GM23338 (cell line): ENCODE results near the gene ZNF518B. TPM values are rescaled to one million over a fixed set of nuclear protein-coding genes. Genes with fewer than 3 reads are reported as not detected.

Source experiments
- ATAC-seq: fragments of 200-7000 bp; cut with Tn5 transposase; 3 replicates; pipeline ENCODE4 v1.9.1; 2020
- DNase-seq: peaks from one replicate; pipeline ENCODE4 v3.0.0-alpha.2; 2015; ENCODE audit warnings: low spot score
- H2AFZ ChIP-seq: fragments of 200-600 bp; sonication (generic); 2 replicates; pipeline ENCODE4 v1.8.0; 2016; ENCODE audit warnings: antibody characterized with exemption, mild to moderate bottlenecking, moderate library complexity
- H3F3A ChIP-seq: fragments of 200-600 bp; sonication (generic); replicated peaks from 2 replicates; pipeline ENCODE4 v1.8.0; 2017; ENCODE audit warnings: antibody characterized with exemption, mixed run types, low read depth
- H3K27ac ChIP-seq: fragments of 200-600 bp; sonication (generic); 2 replicates; pipeline ENCODE4 v1.6.1; 2016; ENCODE audit warnings: low read depth
- H3K27me3 ChIP-seq: fragments of 200-600 bp; sonication (generic); 2 replicates; pipeline ENCODE4 v1.8.0; 2016; ENCODE audit warnings: mild to moderate bottlenecking, mixed run types, moderate library complexity; ENCODE audit not compliant: insufficient read depth
- H3K36me3 ChIP-seq: fragments of 200-600 bp; sonication (generic); 2 replicates; pipeline ENCODE4 v1.8.0; 2016; ENCODE audit warnings: mild to moderate bottlenecking; ENCODE audit not compliant: insufficient read depth
- H3K4me1 ChIP-seq: fragments of 200-600 bp; sonication (generic); 2 replicates; pipeline ENCODE4 v1.8.0; 2016; ENCODE audit warnings: mild to moderate bottlenecking, moderate library complexity; ENCODE audit not compliant: insufficient read depth
- H3K4me2 ChIP-seq: fragments of 200-600 bp; sonication (generic); 2 replicates; pipeline ENCODE4 v1.7.1; 2017; ENCODE audit warnings: mixed run types
- H3K4me3 ChIP-seq: fragments of 200-600 bp; sonication (generic); 2 replicates; pipeline ENCODE4 v1.6.1; 2016; ENCODE audit warnings: mixed run types
- H3K79me2 ChIP-seq: fragments of 200-600 bp; sonication (generic); replicated peaks from 2 replicates; pipeline ENCODE4 v1.8.0; 2017; ENCODE audit warnings: mild to moderate bottlenecking; ENCODE audit not compliant: insufficient read depth
- H3K9me2 ChIP-seq: fragments of 200-600 bp; sonication (generic); 2 replicates; pipeline ENCODE4 v1.8.0; 2017; ENCODE audit not compliant: insufficient read depth
- H4K20me1 ChIP-seq: fragments of 200-600 bp; sonication (generic); replicated peaks from 2 replicates; pipeline ENCODE4 v1.8.0; 2017; ENCODE audit warnings: mild to moderate bottlenecking; ENCODE audit not compliant: insufficient read depth
- H3K27ac Mint-ChIP-seq: 2 replicates; pipeline ENCODE4 v1.8.0; 2020; ENCODE audit warnings: inconsistent platforms, mild to moderate bottlenecking, moderate library complexity, mixed read lengths
- H3K27me3 Mint-ChIP-seq: 3 replicates; pipeline ENCODE4 v1.8.0; 2022; ENCODE audit warnings: low read depth, mild to moderate bottlenecking, moderate library complexity, mixed read lengths, inconsistent platforms; ENCODE audit not compliant: insufficient read depth, poor library complexity
- H3K36me3 Mint-ChIP-seq: 3 replicates; pipeline ENCODE4 v1.8.0; 2021; ENCODE audit warnings: low read depth, mild to moderate bottlenecking, inconsistent platforms, moderate library complexity, mixed read lengths
- H3K4me1 Mint-ChIP-seq: 3 replicates; pipeline ENCODE4 v1.8.0; 2020; ENCODE audit warnings: mild to moderate bottlenecking, inconsistent platforms, mixed read lengths
- H3K4me3 Mint-ChIP-seq: 3 replicates; pipeline ENCODE4 v1.8.0; 2021; ENCODE audit warnings: moderate library complexity, mild to moderate bottlenecking, inconsistent platforms, mixed read lengths
- H3K9me3 Mint-ChIP-seq: 3 replicates; pipeline ENCODE4 v1.8.0; 2020; ENCODE audit warnings: moderate library complexity, mild to moderate bottlenecking, inconsistent platforms, mixed read lengths
- EZH2 ChIP-seq: fragments of 200-600 bp; sonication (generic); IDR thresholded peaks from one replicate; pipeline ENCODE4 v1.8.0; 2017; ENCODE audit warnings: antibody characterized with exemption, mild to moderate bottlenecking, low read depth; ENCODE audit not compliant: unreplicated experiment
- EZH2phosphoT487 ChIP-seq: fragments of 200-600 bp; sonication (generic); IDR thresholded peaks from one replicate; pipeline ENCODE4 v1.8.1; 2018; ENCODE audit warnings: antibody characterized with exemption; ENCODE audit not compliant: unreplicated experiment
- JUNB ChIP-seq: IDR thresholded peaks from one replicate; pipeline ENCODE4 v1.6.1; 2016; ENCODE audit warnings: antibody characterized with exemption; ENCODE audit not compliant: unreplicated experiment
- POLR2AphosphoS5 ChIP-seq: IDR thresholded peaks from 2 replicates; pipeline ENCODE4 v1.6.1; 2016; ENCODE audit warnings: antibody characterized with exemption, low read depth
- STAT1 ChIP-seq: IDR thresholded peaks from one replicate; pipeline ENCODE4 v1.6.1; 2016; ENCODE audit warnings: antibody characterized with exemption; ENCODE audit not compliant: unreplicated experiment
- ZNF114 ChIP-seq: fragments of 250-450 bp; sonication (Bioruptor Pico); IDR thresholded peaks from 2 replicates; pipeline ENCODE4 v1.5.0; 2020; ENCODE audit warnings: mild to moderate bottlenecking, moderate library complexity
- polyA plus RNA-seq: library from polyadenylated mRNA; unstranded; fragments of >200 nt; fragmentation: Nextera tagmentation; extraction: Ambion mirVana; gene quantifications from 2 replicates; pipeline ENCODE4 v1.2.1, GENCODE V29; 2016
- total RNA-seq: library from RNA; depleted of rRNA; stranded (reverse); fragments of >200 nt; shearing (Covaris generic); gene quantifications from 2 replicates; pipeline ENCODE4 v1.2.3, GENCODE V29; 2014
- TF ChIP-seq, protein P1 (sequence below): IDR thresholded peaks from one replicate; pipeline ENCODE4 v1.6.1; 2018; ENCODE audit warnings: antibody characterized with exemption; ENCODE audit not compliant: unreplicated experiment
- TF ChIP-seq, protein P2 (sequence below): fragments of 250-450 bp; sonication (Bioruptor Pico); IDR thresholded peaks from 2 replicates; pipeline ENCODE4 v1.5.0; 2020; ENCODE audit warnings: mild to moderate bottlenecking, moderate library complexity

ZNF518B gene
- total and polyA plus RNA-seq, 2 experiments from 2014 or later, result 2.9 to 10.8 TPM

DNA sequence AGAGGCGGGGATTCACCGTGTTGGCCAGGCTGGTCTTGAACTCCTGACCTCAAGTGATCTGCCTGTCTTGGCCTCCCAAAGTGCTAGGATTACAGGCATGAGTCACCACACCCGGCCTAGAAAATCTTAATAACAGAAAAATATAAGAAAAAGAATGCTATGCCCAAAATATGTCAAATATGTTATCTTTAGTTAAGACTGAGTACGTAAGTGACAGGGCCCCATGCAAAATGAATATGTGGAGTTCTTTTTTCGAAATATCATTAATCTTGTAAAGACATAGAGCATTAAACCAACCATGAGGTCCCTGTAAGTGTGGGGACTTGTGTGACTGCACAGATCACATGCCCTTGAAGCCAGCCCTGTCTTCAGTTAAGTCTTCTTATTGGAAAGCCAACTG, 8.9 kb upstream of the ZNF518B start (continued):
- TF ChIP-seq, protein P1, sequence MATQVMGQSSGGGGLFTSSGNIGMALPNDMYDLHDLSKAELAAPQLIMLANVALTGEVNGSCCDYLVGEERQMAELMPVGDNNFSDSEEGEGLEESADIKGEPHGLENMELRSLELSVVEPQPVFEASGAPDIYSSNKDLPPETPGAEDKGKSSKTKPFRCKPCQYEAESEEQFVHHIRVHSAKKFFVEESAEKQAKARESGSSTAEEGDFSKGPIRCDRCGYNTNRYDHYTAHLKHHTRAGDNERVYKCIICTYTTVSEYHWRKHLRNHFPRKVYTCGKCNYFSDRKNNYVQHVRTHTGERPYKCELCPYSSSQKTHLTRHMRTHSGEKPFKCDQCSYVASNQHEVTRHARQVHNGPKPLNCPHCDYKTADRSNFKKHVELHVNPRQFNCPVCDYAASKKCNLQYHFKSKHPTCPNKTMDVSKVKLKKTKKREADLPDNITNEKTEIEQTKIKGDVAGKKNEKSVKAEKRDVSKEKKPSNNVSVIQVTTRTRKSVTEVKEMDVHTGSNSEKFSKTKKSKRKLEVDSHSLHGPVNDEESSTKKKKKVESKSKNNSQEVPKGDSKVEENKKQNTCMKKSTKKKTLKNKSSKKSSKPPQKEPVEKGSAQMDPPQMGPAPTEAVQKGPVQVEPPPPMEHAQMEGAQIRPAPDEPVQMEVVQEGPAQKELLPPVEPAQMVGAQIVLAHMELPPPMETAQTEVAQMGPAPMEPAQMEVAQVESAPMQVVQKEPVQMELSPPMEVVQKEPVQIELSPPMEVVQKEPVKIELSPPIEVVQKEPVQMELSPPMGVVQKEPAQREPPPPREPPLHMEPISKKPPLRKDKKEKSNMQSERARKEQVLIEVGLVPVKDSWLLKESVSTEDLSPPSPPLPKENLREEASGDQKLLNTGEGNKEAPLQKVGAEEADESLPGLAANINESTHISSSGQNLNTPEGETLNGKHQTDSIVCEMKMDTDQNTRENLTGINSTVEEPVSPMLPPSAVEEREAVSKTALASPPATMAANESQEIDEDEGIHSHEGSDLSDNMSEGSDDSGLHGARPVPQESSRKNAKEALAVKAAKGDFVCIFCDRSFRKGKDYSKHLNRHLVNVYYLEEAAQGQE, result no peak
- TF ChIP-seq ZNF114, result no peak

DNA sequence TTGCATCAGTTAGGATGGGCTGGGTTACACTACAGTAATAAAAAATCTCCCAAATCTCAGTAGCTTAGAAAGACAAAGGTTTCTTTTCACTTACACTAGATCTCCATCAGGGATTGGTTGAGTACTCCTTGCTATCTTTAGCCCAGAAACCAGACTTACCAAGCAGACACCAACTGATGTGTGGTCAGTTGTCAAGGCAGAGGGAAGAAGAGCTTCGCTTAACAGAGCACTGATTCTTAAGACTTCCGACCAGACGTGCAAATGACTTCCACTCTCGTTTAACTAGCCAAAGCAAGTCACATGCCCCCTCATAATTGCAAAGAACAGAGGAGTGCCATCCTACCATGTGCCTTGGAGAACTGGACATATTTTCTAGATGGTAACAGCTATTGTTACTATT, 5.7 kb upstream of the ZNF518B start:
- Histone ChIP-seq H4K20me1 (peaks cover 16% of the 10 kb centered on the region), H3K36me3 (no peaks in the 10 kb centered on the region), H3K4me1 (peaks cover 7% of the 10 kb centered on the region), H3K4me2 (no peak overlapping the region), H3K27me3 (peaks cover 82% of the 10 kb centered on the region), H3K9me2 (no peaks in the 10 kb centered on the region), H3K79me2 (no peaks in the 10 kb centered on the region), H3K4me3 (no peak overlapping the region), H3K27ac (no peak overlapping the region), H3F3A (no peaks in the 10 kb centered on the region), H2AFZ (no peak overlapping the region)
- H3K4me3 Mint-ChIP-seq, result no peak overlapping the region
- H3K27ac Mint-ChIP-seq, result no peak overlapping the region
- H3K27me3 Mint-ChIP-seq, result peaks cover 62% of the 10 kb centered on the region
- TF ChIP-seq JUNB, result no peak
- no peak for TF ChIP-seq EZH2phosphoT487
- TF ChIP-seq STAT1, result no peak
- TF ChIP-seq, protein P2, sequence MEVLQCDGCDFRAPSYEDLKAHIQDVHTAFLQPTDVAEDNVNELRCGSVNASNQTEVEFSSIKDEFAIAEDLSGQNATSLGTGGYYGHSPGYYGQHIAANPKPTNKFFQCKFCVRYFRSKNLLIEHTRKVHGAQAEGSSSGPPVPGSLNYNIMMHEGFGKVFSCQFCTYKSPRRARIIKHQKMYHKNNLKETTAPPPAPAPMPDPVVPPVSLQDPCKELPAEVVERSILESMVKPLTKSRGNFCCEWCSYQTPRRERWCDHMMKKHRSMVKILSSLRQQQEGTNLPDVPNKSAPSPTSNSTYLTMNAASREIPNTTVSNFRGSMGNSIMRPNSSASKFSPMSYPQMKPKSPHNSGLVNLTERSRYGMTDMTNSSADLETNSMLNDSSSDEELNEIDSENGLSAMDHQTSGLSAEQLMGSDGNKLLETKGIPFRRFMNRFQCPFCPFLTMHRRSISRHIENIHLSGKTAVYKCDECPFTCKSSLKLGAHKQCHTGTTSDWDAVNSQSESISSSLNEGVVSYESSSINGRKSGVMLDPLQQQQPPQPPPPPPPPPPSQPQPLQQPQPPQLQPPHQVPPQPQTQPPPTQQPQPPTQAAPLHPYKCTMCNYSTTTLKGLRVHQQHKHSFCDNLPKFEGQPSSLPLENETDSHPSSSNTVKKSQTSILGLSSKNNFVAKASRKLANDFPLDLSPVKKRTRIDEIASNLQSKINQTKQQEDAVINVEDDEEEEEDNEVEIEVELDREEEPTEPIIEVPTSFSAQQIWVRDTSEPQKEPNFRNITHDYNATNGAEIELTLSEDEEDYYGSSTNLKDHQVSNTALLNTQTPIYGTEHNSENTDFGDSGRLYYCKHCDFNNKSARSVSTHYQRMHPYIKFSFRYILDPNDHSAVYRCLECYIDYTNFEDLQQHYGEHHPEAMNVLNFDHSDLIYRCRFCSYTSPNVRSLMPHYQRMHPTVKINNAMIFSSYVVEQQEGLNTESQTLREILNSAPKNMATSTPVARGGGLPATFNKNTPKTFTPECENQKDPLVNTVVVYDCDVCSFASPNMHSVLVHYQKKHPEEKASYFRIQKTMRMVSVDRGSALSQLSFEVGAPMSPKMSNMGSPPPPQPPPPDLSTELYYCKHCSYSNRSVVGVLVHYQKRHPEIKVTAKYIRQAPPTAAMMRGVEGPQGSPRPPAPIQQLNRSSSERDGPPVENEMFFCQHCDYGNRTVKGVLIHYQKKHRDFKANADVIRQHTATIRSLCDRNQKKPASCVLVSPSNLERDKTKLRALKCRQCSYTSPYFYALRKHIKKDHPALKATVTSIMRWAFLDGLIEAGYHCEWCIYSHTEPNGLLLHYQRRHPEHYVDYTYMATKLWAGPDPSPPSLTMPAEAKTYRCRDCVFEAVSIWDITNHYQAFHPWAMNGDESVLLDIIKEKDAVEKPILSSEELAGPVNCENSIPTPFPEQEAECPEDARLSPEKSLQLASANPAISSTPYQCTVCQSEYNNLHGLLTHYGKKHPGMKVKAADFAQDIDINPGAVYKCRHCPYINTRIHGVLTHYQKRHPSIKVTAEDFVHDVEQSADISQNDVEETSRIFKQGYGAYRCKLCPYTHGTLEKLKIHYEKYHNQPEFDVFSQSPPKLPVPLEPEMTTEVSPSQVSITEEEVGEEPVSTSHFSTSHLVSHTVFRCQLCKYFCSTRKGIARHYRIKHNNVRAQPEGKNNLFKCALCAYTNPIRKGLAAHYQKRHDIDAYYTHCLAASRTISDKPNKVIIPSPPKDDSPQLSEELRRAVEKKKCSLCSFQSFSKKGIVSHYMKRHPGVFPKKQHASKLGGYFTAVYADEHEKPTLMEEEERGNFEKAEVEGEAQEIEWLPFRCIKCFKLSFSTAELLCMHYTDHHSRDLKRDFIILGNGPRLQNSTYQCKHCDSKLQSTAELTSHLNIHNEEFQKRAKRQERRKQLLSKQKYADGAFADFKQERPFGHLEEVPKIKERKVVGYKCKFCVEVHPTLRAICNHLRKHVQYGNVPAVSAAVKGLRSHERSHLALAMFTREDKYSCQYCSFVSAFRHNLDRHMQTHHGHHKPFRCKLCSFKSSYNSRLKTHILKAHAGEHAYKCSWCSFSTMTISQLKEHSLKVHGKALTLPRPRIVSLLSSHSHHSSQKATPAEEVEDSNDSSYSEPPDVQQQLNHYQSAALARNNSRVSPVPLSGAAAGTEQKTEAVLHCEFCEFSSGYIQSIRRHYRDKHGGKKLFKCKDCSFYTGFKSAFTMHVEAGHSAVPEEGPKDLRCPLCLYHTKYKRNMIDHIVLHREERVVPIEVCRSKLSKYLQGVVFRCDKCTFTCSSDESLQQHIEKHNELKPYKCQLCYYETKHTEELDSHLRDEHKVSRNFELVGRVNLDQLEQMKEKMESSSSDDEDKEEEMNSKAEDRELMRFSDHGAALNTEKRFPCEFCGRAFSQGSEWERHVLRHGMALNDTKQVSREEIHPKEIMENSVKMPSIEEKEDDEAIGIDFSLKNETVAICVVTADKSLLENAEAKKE, result no peak
- no peak for TF ChIP-seq EZH2
- TF ChIP-seq POLR2AphosphoS5, result no peak
- no peak for ATAC-seq
- no peak for DNase-seq
- H3K9me3 Mint-ChIP-seq, result no peaks in the 10 kb centered on the region; the same call in 2 of the 3 replicates
- H3K4me1 Mint-ChIP-seq, result peaks cover 14% of the 10 kb centered on the region
- H3K36me3 Mint-ChIP-seq, result no peaks in the 10 kb centered on the region; the same call in 2 of the 3 replicates
